ENCODE data around the gene IGF2R.

DNA sequence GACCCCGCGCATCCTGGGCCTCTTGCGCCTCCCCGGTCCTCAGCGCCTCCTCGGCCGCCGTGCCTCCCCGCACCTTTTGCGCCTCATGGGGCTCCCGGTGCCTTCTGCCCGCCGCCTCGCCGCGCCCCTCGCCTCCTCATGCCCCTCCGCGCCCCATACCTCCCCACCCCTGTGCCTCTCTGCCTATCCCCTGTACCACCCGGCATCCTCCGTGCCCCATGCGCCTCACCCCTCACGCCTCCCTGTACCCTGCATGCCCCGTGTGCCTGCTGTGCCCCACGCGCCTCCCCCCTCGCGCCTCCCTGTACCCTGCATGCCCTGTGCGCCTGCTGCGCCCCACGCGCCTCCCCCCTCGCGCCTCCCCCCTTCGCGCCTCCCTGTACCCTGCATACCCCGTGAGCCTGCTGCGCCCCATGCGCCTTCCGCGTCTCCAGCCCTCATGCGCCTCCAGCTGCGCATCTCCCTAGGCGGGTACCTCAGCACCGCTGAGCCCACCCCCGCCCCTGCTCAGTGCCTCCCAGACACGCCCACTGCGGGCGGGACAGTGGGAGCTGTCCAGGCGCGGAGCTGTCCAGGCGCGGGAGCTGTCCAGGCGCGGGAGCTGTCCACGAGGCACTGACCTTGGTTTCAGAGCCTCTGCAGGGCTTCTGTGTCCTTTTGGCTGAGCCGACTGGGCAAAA is 37.1 kb downstream of the IGF2R start:
- TF ChIP-seq EP300 (IDR thresholded peaks at IDR 0.05) = no peak
- TF ChIP-seq POLR2A (IDR thresholded peaks at IDR 0.05) = no peak
